Fibroblast of skin of left quadriceps (primary cell): Measurements from ENCODE around the gene CUL1.
"Not testable (repeated sequence)": the region's sequence is repeated elsewhere in the genome, so short reads cannot be mapped to it uniquely, and the experiment has no call there.

ENCODE experiments used
- DNase-seq, 2 experiments: peaks; one replicate each; pipeline ENCODE4 v3.0.0-alpha.2; 2013; ENCODE audit warnings: low read depth in 2 of 2

The CUL1 gene

DNA sequence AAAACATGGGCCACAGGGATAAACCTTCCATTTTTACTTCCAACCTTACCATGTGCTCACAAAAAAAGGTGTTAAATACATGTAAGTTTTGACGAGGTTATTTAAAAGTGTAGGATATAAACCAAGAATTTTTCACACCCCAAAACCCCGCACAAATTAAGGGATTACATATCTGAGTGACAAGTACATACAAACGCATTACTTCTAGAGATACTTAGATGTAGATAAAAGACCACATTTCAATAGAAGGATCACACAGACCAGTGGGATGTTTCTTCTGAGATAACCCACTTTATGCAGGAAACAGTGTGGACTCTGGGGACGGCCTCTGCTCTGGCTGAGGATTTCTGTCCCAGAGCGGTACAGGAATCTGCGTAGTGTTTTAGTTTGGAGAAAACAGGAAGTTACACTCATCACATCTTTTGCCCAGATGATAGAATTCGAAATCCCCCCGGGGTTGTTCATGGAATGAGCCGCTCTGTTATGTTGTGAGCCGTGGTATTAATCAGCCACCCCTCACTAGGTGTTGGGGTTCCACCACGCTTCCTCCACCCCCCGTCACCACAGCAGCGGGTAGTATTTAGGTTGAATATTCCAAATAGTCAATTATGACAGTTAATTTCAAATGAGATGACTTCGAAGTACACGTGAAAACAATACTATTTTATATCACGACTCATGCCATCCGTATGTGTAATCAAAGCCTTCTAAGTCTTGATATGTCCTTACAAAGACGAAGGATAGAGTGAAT is 1.3 kb upstream of the CUL1 start:
- DNase-seq = peak; percentile 54 to 64

DNA sequence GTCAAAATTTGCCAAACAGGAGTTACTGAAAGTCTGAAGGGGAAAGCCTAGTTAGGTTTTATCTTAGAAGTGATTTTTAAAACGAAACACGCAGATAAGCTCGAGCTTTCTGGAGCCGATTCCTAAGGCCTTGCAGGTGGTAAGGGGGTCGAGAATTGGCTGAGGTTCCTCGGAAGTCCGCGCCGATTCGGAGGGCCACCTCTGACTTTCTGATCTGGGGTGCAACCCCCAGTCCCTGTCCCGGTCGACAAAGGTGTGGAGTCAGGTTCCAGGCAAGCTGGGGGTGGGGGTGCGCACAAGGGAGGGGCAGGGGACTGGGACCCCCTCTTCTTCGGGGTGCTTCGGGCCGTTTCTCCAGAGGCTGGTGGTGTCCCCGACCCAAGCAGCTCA is 701 bp upstream of the CUL1 start:
- DNase-seq = no peak

DNA sequence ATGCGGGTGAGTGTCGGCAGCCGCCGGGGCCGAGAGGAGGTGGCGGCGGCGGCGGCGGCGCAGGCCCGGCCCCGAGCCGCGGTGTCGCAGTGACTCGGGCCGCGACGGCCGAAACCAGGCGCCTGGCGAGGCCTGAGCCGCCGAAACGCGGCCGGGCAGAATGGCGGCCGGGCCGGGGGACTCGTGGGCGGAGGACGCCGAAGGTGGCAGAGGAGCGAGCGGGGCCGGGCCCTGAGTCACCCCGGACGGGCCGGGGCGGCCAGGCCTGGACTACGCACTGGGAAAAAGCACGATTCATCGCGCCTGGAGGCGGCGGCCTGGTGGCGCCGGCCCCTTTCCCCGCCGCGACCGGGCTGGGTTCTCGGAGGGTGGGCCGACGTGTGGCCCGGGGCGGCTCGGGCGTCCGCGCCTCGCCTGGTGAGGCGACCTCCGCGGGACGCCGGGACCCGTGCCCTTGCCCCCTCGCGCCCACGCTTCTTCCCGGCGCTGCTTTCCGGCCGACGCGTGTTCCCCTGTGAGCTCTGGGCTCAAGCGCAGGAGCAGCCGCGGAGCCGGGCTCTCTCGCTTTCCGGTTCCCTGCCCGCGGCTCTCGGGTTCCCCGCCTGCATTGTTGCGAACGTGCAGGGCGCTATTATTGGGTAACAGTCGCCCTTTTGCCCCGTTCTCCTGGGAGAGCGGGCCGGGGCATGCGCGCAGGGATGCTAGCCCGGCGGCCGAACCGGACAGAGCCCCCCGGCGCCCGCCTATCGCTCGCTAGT is 500 bp downstream of the CUL1 start:
- no peak for DNase-seq

DNA sequence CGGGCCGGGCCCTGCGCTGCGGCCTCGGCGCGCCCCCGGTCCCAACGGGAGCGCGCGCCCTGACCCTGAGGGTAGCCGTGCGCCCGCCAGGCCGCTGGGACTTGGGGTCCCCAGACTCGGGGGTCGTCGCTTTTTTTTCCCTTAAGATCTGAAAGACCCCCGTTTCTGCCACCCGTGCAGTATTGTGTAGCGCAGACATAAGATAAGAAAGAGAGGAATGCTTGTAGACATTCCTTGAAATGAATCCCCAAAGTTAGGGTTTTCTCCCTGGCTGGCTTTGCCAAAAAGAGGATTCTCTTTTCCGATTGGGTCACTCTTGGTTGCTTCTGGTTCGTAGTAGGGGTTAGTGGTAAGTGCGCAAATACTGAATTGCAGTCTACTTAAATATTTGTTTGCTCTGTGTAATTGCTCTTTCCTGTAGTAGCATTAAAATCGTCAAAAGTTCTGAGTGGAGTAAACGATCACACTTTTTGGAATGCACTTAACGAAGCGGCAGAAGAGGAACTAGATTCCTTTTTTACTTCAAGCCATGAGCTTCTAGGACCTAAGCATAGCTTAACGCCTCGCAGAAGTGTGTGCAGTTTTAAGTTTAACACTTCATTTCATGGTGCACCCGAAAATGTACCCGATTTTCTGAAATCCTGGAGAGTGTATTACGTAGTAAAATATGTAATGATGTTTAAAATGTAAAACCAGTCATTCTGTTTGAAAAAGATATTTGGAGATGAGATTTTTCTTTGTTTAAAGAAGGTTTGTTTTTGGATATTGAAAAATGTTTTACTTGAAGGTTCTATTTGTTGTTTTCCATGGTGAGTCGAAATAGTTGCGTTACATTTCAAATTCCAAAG is 1.3 kb downstream of the CUL1 start:
- peak in 1 of 2 experiments; percentile 8 for DNase-seq

DNA sequence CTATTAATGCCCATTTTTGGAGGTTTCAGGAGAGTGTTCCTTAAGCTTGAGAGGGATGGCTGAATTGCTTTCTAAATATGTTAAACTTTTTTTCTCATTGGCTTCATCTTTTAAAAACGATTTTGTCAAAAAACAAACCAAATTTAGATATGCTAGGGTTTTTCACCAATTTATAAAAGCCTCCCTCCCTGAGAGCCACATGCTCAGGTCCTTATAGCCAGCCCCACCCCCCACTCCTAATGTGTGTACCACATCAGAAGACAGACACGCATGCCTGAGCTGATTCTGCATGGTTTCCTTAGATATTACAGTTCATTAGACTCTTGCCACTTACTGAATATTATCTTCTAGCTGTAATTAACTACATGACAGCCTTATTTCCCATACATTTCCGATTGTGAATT is 2.0 kb downstream of the CUL1 start:
- DNase-seq = peak in 1 of 2 experiments; percentile 17

DNA sequence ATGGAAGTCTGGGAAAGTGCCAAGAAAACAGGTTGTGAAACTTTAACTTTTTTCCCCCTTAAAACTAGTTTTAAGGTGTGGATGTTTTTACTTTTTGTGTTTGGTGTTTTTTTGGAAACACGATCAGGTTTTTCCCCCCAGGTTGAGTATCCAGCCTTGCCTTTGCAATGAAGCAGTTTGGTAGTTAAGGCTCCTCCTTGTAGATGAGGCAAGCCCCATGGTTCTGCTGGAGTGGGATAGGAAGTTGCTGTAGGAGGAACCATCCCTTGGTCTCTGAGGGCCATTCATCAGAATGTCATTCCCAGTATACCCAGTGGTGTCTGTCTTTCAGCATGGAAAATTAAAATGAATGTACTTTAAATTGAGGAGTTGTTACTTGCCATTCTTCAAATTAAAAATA is 2.7 kb downstream of the CUL1 start:
- DNase-seq = no peak

DNA sequence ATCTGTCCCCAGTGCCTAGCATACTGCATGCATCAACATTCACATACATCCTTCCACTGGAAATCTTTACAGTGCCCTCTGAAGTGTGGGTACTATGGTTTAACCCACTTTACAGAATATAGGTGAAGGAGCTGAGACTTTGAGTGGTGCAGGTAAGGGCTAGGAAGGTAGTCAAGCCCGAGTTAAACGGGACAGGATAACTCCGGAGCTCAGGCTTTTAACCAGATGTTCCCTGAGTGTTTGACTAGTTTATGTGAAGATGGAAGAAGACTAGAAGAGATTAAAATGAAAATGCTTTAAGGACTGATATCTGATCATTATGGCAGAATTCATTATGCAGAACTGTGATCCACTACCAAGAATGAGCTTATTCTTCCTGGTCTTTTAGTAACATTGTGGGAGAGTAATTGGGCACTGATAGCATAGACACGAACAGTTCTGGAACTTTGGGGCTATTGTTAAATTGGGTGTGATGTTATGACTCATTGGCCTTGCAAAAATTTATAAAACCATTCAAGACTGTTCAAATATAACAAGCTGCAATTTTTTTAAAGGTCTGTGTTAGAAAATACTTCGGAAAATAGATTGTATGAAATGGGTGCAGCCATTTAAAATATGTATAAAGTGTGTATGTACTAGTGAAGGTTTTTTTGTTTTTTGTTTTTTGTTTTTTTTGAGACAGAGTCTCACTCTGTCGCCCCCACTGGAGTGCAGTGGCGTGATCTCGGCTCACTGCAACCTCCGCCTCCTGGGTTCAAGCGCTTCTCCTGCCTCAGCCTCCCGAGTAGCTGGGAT is 4.4 kb downstream of the CUL1 start:
- DNase-seq = no peak

DNA sequence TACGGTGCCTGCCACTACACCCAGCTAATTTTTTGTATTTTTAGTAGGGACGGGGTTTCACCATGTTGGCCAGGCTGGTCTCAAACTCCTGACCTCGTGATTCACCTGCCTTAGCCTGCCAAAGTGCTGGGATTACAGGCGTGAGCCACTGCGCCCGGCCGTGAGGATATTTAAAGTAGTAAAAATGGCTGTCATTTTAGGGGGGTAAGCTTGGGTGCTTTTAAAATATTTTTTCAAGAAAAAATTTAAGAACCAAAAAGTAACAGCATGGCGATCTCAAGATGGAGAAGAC is 4.9 kb downstream of the CUL1 start:
- DNase-seq = not testable (repeated sequence)

DNA sequence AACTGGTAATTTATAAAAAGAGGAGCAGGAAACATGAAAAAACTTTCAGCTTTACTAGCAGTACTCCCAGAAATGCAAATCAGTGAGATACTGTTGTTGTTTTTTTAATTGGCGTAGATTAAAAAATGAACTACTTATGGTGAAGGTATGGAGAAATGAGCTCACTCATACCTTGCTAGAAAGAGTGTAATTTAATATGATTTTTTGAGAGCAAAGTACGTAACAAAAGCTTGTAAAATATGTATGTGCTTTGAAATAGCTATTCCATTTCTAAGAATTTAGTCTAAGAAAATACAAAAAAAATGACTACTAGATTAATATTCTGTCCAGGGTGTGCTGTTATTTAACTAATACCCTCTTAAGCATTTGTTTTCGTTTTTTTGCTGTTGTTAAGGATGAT is 5.5 kb downstream of the CUL1 start:
- DNase-seq = no peak

DNA sequence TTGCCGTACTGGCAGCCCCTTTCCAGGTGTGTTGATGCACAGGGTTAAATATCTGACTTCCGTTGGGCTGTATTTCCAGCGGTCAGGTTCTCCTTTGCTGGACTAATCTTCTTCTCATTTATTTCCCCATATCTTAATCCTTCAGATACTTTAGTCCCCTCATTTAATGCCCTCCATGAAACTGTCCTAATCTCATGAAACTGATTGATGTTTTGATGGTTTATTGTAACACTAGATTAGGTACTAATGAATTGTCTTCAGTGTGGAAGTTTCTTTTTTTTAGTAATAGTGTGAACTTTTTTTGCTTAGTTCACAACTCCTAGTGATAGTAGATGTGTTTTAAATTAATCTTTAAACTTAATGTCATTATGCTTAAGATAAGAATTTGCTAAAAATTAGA is 6.3 kb downstream of the CUL1 start:
- no peak for DNase-seq

DNA sequence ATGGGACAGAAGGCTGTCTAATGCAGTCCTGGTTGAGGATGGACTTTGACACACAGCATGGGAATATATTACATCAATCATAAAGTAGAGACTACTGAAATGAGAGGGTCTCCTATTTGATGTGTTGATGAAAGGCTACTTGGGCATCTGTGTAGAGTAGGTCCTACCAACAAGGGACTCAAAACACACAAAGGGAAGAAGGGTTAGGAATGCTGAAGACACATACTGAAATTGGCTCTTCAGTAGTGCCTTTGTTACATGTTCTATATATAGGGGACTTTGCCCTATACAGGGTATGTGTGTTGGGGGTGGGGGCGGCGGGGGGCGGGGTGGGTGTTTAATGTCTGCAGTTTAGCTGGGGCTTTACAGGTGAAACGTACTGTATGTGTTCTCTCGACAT is 7.7 kb downstream of the CUL1 start:
- DNase-seq = no peak

DNA sequence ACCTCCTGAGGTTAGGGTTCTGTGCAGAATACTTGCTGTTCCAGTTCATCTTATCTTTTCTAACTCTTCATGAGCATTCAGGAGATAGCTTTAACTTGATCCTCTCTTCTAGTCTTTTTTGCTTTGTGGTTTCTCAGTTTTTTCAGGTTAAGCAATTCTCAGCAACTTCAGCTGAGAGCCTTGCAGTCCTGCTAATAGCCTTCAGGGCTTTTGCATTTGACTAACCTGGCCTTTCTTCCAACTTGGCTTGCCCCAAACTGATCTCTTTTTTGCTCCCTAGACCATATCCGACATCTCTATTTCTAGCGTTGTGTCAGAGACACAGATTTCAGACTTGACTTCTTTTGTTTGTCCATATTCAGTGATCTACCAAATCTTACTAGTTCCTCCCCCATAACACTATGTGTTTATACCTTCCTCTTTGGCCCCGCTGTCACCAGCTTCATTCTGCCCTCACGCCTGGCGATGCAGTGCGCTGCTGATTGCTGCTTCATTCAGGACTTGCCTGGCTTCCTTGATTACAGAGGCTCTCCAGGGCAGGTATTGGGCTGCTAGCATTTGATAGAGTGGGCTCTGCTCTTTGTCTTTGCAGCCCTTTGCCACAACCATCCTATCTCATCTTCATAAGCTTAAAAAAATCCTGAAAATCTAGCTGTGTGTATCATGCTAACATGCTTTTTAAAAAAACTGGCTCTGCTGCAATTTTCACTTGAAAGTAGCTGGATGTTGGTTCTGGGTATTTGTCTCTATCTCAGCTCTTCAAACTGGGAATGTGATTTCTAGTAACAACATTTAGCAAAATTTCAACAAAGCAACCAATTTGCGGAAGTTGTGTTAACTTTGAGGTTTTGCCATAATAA is 9.6 kb downstream of the CUL1 start:
- no peak for DNase-seq

DNA sequence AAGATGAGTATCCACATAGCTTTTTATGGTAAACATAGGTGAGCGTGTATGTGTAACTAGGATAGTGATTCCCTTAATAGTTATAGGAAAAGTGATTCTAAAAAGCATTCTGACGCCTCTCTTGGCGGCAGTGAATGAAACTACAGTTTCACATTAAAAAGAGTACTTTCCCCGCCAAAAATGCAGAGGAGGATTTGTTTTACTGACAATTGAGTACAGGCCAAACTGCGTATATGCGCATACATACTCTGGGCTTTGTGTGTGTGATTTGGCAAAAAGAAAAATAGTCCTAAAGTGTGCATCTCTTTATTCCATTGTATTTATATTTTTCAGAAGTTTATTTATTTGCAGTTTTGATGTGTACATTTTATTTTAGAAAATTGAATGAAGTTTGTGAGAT is 10.3 kb downstream of the CUL1 start:
- no peak for DNase-seq

DNA sequence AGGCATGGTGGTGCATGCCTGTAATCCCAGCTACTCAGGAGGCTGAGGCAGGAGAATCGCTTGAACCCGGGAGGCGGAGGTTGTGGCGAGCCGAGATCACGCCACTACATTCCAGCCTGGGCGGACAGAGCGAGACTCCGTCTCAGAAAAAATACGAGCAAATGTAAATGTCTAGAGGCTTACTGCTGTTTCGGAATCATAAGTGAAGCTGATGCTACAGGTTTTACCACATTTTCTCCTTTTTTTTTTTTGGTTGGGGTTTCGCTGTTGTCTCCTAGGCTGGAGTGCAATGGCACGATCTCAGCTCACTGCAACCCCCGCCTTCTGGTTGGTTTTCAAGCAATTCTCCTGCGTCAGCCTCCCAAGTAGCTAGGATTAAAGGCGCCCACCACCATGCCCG is 11.7 kb downstream of the CUL1 start:
- DNase-seq = not testable (repeated sequence)

DNA sequence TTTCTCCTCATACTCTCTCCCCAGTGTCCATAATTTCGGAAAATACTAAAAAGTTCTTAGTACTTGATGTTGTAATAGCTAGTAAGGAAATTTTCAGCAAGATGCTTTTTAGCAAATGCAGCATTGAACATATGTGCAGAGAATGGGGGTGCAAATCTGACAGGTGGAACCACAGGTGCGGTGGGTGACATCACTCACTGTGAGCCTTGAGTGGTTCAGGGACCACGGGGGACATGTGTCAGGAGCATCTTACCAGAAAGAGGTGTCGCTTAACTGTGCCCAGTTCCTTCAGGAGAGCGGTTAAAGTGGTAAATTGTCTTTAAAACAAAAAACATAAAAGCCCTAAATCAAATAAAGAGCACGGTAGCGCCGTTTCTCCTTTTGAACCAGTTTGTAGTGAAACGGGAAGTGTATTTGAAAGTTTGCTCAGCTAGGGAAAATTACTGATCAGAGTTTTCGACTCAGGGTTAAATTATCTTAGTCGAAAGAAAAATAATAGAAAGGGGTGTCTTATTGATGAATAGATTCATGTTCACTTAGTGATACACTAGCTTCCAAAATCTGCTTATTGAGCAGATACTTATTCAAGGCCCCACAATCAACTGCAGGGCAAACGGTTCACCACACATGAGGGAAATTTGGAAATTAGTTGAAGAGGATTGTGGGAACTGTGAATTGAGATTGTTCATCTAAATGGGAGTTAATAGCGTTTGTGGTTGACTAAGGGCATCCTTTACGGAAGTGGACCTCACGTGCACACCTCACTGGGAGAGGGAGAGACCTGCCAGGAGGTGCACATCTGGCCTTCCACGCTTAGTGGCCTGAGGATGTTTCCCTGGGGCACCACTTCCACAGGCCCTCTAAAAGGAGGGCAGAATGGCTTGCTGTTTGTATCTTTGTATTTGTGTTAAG is 12.7 kb downstream of the CUL1 start:
- no peak for DNase-seq

DNA sequence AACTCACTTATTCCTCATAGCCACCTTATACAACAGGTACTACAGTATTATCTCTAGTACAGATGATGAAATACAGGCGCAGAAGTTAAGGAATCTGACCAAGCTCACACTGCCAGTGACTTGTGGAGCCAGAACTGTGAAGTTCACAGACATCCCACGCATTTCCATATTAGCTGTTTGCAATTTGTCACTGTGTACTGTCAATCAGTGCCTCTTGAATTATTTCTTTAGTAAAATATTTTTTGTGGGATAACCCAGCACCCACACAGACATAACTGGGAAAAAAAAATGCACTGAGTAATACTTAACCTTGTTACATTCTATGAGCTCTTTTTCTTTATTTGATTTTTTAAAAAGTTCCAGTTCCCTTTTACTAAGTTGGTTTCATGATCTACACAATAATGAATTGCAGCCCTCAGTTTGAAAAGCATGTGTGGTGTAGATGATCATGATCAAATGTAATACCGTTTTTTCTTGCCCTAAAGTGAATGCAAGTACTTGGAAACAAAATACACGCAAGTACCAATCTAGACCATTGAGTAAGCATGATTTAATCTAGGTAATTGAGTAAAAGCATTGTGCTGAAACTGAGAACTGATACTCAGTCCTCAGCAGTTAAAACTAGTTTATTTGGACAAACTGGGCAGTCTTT is 14.1 kb downstream of the CUL1 start:
- no peak for DNase-seq

DNA sequence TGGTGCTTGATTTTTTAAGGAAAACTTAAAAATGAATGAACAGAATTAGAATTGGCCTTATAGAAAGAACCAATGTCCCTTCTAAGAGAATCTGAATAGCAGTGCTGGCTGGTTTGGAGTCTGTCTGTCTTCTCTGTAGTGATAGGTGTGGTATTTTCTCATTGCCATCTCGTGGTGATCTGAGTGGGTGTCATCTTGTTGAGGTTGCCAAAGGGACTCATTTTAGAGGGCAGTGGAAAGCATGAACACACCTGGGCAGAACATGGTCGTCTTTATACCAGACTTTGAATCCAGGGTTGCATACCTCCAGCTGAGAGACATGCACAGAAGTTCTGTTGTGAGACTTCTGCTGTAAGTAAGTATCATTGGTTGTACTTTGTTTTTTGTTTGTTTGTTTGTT is 15.8 kb downstream of the CUL1 start:
- DNase-seq = no peak

DNA sequence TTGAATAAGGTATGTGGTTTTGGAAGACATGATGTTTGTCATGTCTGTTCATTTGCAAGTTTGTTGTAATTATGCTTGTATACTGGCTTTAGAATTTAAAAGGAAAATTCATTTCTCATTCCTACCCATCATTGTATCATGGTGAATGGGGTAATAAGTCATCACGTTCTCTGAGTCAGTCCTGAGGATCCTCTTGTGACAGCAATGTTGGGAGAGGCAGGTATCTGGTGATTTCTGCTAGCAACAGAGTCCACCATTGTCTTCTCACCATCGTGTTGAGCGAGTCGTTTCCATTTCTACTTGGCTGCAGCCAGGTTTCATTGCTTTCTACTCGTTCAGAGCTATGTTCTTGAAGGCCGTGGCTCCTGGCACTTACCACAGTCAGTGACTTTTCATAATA is 16.3 kb downstream of the CUL1 start:
- DNase-seq = no peak

DNA sequence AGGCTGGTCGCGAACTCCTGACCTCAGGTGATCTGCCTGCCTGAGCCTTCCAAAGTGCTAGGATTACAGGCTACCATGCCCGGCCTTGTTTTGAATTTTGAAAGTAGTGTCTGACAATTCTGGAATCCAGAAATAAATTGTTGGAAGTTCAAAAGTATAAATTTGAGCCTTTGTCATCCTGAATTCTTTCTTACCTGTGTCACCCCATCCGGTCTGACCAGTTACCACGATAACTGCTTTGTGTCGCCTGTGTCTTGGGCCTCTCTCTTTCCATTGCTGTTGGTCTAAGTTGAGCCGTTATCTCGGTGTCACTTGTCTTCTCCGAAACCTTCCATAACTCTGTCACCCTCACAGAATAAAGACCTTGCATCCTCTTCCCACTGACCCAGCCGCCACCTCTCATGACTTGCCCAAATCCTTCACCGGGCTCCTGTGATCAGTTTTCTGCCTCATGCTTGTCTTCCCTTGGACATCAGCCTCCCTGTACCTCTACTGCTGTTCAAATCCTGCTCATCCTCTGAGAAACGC is 18.6 kb downstream of the CUL1 start:
- no peak for DNase-seq
